NCI-H146 treated with DMSO at 0.1 percent for 48 hours (cell line): ENCODE results near the gene UCP1.

Source experiments
- DNase-seq: peaks from one replicate; lab custom pipeline; 2025; ENCODE audit not compliant: unreplicated experiment; lab: John Stamatoyannopoulos, UW

UCP1 gene, protein sequence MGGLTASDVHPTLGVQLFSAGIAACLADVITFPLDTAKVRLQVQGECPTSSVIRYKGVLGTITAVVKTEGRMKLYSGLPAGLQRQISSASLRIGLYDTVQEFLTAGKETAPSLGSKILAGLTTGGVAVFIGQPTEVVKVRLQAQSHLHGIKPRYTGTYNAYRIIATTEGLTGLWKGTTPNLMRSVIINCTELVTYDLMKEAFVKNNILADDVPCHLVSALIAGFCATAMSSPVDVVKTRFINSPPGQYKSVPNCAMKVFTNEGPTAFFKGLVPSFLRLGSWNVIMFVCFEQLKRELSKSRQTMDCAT

DNA sequence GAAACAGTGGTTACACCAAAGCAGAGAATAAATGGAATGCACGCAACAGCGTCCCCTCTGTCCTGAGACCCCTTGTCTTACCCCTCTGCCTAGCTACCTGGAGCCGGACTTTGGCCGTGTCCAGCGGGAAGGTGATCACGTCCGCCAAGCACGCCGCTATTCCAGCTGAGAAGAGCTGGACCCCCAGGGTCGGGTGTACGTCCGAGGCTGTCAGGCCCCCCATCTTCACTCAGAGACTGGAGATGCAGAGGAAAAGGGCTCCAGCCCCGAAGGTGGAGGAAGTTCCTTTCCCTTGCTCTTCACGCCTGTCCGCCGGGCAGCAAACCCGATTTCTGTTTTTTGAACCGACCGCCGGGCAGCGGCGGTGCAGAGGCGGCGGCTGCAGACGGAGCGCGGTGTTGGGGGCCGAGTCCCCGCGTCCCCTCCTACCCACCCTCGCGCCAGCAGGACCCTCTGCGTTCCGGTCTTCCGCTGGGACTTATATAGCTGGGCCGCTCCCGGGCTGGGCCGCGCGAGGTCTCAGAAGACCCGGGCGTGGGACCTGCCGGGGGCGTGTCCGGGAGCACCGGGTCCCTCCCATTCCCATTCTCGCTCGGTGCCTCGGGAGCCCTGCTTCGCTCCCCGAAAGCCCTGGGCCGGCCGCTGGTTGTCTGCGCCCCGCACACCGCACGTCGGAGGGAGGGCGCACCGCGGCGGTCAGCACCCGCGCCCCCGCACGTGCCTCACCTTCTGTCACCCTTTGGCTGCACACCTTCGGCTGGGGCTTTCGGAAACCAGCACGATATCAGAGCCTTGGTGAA is at the start of gene UCP1:
UCP1 (minus strand) TSS at position 455 of the 800 bp plus-strand sequence; CDS start at position 223, 232 bp downstream.
- no peak for DNase-seq

DNA sequence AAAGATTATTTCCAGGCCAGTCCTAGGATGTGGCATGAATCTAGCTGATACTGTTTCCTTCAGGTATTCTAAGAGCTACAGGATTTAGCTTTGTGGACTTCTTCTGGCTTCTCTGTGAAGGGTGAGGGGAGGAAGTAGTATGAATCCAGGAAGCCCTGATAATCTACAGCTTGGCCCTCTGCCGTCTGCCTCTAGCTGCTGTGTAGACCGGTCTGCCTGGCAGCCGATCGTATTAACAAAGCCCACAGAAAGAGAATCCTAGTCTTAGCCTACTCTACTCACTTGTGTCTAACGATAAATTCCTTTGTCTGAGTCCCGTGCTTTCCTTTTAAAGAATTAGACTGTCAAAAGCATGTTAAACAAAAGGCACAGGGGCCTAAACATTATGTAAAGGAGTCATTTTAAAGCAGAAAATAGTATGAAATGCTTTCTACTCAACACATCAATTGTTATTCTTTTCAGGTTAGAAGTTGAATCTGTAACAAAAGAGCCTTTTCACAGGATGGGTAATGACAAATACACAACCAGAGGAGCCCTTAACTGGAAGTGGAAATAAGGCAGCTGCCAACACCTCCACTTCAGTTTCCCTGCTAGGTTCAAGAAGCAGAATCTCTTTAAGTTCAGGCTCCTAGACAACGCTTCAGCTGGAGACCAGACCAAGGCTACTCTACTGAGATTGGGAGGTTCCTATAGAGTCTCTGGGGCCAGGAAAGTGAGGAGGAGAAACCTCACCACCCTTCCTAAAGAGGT is 48.9 kb upstream of the UCP1 start:
- DNase-seq = no peak

DNA sequence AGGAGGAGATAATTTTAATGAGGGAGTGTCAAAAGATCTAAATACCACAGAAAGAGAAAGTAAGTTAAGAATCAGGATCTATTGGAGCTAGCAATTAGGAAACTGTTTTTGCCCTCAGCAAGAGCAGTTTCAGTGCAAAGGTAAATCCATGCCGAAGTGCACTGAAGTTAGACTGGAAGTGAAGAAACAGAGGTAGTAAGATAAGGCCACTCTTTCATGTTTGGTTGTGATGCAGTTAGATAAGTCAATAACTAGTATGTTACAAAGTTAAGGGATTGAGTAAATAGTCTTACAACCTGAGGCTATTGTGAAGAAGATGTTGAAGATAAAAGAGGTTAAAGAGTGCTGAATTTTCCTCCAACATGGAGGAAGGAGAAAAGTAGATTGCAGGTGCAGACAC is 46.7 kb upstream of the UCP1 start:
- DNase-seq = no peak

DNA sequence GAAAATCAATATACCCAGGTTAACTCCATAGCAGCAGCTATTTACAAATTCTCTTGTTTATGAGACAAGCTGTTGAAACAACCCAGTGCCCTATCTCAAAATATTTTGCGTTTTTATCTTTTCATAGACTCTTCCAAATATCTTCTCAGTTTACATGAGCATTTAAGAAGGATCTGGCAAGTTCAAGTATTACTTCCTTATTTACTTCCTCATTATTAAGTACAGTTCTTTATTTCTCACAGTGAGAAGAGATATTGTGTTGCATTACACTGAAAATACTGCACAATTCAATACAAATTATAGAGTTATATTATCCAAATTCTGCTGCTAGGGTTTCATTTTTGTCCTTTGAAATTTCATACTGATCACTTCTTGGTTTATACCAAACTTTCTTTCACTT is 43.6 kb upstream of the UCP1 start:
- no peak for DNase-seq

DNA sequence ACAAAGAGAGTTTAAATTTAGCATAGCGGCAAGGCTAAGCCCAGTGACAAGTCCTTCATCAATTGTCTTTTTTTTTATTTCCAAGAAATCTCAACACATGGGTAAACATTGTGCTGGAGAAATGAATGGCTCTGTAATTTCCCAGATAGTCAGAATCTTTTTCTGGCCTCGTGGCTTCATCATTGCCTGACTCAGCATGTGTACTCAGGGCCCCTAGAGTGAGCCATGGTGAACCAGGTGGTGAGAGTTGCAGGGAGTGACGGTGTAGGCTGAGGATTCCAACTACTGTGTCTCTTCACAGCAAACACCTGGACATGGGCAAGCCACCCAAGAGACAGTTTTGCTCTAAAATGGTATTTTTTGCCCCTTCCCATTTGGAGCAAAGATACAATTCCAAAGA is 43.1 kb upstream of the UCP1 start:
- DNase-seq = no peak

DNA sequence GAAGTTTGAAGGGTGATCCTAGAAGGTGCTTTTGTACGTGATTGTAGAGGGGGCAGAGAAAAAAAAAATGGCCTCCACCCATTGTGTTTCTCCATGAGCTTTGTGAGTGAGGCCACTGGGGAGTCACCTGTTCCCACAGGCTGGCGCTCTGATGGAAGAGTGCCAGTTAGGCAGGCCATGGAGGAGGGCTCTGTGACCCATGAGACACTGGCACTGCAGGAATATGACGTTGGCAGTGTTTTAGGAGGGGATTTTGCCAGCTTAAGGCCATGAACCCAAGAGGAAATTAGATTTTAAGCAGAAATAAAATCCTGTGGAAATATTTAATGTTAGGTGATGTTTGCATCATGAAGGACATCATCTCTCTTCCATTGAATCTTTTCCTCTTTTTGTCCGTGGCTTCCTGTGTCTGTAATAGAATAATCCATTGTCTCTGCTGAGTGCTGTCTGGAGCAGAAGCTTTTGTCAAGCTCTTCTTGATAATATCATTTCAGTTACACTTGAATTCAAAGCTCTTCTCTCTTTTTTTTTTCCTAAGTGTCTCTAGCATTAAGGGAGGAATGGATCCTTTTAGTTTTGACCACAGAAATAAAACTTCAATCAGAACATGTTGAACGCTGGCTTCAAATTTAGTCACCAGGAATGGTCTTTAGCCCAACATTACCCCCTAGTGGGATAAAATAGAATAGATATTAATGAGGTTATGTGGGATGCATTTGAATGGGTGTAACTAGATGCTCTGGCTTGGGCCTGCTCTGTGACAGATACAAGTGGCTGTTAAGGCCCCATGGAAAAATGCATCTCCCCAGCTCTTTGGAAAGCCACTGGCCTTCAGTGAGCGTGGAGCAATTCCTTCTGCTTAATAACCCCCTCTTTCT is 41.0 kb upstream of the UCP1 start:
- DNase-seq = peak; percentile 51

DNA sequence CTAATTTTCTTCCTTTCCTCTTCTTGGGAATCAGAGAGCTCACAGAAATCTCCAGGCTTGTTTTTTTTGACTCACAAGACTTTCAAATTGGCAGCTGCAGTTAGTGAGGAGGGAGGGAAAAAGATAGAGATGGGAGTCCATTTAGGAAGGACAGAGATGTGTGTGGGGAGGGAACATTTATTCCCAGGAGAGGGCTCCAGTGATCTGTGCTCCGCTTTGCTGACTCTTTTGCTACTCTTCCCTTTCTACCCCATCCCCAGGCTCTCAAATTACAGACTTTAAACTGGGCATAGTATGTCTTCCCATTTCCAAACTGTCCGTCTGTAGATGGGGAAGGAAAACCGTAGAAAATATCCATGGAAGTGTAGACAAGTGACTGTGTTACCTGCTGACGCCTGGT is 39.1 kb upstream of the UCP1 start:
- no peak for DNase-seq

DNA sequence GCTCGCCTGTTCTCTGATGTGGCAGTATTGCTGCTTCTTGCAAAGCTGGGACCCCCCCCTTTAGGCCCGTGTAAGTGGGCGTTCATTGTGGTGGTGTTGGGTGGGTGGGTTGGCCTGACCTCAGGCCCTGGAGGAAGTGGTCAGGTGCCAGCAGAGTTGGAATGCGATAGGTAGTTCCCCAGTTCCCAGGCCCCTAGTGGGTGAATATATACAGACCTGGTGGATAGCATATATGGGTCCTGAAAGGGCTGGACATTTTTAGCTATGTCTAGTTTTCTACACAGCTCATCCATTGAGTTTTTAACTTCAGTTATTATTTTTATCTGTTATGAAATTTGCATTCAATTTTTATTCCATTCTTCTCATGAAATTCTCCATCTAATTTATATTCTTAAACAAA is 35.8 kb upstream of the UCP1 start:
- no peak for DNase-seq

DNA sequence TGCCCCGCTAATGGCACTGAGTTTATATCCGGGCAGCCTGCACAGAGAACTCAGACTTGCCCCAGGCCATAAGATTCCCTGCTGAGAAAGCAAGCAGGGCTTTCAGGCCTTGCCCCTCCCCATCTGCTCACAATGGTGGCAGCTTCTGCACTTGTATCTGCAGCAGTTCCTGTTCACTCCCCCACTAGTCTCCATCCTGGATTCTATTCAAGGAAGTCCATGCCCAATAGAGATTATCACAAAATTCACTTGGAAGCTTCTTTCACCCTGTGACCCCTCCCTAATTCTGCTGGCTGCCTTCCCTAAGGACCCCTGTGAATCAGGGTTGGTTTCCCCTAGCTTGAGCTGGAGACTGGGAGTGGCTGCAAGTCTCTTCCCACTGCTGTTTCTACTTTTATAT is 34.5 kb upstream of the UCP1 start:
- peak; percentile 85 for DNase-seq

DNA sequence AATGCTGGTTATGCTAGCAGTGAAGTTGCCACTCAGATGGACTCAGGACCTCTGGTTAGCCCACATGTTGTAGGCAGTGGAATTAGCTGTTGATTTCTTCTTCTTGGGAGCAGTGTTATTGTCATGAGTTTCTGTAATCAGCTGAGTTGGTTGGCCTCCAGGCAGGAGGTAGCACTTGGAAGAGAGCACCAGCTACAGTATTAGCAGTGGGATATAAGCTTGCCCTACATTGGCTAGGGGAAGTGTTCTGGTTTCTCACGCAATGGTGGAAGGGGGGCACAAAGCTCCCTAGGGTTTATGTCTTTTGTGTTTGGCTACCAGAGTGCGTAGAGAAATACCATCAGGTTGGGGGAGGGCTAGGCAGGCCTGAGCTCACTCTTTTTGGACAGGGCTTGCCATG is 34.0 kb upstream of the UCP1 start:
- DNase-seq = peak; percentile 28

DNA sequence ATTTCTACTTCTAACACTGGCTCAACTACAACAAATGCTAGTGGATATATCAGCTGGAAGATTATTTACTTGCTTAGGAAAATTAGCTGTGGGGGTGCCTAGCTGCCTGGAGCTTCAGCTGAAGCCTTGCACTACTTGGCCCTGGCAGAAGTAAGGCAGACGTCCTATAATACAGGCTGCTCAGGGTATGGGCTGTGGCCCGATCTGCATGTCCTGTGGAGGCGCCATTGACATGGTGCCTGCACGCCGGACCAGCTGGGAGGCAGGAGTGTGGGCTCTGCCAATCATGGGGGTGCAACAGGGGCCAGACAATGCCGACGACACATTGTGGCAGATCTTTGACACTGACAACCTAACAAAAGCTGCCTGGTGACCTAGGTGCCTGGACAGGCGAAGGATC is 31.6 kb upstream of the UCP1 start:
- DNase-seq = no peak

DNA sequence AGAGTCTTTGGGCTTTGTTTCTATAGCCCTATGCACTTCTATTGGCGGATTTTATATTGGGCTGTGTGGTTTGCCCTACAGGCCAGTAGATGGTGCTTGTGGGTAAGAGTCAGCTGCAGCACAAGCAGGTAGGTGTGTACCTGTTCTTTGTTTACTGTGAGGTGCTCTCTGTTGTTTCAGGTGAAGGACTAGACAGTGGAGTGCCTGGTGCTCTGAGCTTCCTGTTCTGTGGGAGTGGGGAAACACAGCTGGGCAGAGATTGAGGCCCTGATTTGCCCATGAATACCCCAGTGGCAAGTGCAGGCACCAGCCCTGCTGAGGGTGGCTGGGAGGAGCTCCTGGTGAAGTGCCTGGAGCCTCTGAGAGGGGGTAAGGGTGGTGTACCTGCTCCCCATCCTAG is 26.3 kb upstream of the UCP1 start:
- peak; percentile 76 for DNase-seq

DNA sequence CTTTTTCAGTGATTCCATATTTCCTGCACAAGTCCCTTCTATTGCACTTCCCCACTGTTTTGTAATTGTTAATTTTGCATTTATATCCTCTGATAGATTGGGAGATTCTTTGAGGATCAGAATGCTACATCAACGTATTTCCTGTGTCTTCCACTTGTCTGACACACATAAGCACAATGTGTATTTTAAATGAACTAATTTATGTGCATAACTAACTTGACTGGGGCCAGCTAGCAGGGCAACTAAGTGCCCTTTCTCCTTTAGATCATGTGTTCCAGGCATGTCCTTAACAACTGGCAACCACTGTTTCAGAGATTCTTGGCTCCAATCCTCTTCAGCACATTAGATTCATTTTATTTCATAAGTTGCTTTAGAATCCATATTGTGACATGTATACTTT is 15.7 kb upstream of the UCP1 start:
- DNase-seq = no peak

DNA sequence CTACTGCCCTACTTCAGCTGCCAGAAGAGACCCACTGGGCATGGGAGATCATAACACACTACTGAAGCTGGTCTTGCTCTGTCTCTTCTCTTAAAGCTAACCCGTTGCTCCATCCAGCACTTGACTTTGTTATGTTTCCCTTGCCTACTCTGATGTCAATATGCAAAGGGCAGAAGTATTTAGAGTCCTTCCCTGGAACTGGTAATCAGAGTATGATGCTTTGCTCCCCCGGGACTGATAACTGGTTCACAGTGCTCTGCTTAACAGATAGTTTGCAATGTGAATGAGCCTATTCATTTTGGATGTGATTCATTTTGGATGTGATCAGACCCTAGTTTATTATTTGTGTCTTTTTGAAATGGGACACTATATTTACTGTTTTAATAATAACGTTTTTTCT is 12.3 kb upstream of the UCP1 start:
- no peak for DNase-seq

DNA sequence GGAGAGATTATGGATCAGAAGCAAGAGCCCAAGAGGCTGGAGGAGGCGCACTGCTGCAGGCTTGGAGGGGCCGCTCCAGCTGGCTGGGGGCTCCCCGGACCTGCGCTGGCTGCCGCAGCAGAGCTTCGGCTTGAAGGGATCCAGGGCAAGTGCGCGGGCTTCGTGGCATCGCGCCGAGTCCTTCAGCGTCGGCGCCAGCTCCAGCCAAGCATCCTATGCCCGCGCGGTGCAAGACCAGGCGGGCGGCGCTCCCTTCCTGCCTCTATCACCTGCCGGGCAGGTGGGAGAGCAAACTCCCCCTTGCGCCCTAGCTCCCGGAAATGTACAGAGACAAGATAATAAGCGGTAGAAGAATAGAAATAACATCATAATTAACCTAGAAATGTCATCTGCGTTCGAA is 10.5 kb upstream of the UCP1 start:
- DNase-seq = peak; percentile 17

DNA sequence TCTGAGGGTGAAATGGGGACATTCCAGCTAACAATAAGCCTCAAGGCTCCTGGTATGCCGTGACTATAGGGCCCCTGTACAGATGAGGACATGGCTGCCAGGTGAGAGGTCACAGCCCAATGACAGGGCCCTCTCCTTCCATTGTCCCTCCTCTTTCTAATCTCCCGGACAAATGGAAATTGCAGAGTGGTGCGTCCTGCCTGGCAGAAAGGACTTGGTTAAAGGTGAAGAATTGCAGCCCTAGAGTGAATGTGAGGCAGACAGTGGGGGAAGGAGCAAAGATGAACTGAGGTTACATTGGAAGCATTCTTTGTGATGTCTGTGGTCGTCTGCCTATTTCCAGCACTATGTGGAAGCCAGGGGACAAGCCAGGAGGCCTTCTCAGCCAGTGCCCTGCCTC is 6.7 kb upstream of the UCP1 start:
- no peak for DNase-seq

DNA sequence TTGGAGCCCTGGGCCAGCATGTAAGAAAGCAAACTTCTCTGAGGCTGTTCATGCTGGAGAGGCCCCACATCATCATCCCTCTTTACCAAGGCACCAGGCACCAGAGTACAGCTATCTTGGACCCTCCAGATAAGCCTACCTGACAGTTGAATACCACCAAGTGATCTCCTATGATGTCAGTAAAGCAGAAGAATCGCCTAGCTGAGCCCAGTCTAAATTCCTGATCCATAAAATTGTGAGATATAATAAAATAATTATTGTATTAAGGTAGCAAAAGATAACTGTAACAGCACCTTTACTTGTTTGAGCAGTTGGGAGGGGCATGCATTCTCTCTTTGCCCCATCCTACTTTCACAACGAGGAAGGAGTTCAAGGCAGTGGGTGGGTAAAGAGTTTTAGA is 2.9 kb upstream of the UCP1 start:
- DNase-seq = no peak

DNA sequence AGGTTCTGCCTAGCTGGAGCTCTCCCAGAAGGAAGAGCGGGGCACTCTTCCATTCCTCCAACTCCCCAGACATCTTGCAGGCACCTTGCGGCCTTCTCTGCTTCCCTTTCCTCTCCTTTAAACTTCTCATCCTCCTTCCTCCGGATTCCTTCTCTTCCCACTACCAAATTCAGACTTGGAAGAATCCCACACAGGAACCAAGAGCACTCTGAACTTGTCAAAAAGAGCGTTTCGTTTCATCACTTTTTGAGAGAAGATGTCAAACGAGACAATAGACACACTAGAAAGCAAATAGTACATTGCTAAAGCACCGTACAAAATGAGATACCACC is 512 bp upstream of the UCP1 start:
- no peak for DNase-seq

DNA sequence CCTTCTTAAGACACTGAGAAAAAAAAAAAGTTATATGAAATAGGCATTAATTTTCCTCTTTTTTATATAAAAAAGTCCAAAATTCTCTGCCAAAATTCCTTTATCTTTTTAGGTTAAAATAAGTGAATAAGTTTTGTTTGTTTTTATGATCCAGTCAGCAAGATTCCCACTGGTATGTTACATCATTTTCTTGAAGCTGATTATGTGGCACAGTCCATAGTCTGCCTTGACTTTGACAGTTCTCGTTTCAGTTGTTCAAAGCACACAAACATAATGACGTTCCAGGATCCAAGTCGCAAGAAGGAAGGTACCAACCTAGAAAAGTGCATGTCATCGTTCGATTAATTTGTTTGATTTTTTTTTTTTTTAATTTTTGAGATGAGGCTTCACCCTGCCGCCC is 9.1 kb downstream of the UCP1 start:
- no peak for DNase-seq

DNA sequence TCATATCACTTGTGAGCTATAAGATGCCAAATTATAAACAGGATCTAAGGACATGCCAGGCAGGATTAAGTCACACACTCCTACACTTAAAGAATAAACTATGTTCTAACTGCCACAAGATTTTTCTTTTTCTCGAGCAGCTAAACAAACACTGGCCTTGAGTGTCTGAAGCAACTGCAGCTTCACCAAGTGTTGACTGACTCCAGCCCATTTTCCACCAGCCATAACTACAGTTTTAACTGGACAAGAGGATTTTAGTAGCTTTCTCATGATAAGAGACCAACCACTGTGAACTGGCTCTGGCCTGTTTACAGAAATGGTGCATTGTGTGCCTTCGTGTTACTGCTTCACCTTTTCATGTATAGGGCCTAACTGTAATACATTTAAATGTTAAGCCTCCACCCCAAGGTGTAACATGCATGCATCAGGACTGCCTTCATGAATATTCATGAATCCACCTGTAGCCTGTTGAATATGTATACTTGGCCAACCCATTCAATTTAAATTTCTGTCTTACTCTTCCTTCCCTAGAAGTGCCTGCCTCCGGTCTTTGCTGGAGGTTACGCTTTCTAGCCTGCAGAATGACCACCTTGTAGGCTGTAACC is 10.8 kb downstream of the UCP1 start:
- no peak for DNase-seq
